ENCODE data around the gene IDS. TPM values are rescaled to one million over a fixed set of nuclear protein-coding genes. Genes with fewer than 3 reads are reported as not detected.

Gene IDS
- total and polyA plus RNA-seq, 8 donors = 15.7 to 50.2 (median 25.5) TPM

DNA sequence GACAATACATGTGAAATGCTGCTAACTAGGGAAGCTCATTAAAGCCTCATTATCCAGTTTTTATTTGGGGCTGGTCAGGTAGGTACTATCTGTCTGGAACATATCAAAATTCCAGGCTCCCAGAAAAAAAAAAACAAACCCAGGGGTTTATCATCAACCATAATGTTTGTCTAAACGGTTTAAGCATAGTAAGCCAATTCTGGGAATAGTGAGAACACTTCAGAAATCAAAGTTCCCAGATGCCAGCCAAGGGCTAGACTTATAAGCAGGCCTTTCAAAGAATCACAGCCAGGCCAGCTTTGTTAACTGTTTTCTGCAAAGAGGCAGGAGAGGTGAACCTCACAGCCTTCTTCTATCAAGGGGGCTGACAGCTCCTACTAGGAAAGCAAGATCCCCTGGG lies 8.1 kb downstream of the IDS start:
- intact Hi-C loops (cut with DNase I) = no loop called here
- Histone ChIP-seq H3K27ac (no peak overlapping the region), H3K9me3 (no peaks in the 10 kb centered on the region), H3K4me3 (no peak overlapping the region), H3K27me3 (no peaks in the 10 kb centered on the region), H3K4me1 (no peaks in the 10 kb centered on the region), H3K36me3 (peaks cover 0 to 12% (median 0%) of the 10 kb centered on the region in 3 donors)
- TF ChIP-seq CTCF (IDR thresholded peaks at IDR 0.05) = no peak
- DNase-seq (no peak), FAIRE-seq (no peak), ATAC-seq (no peak)
- WGBS, 2 donors = 3 to 14% methylated on average over 1 of the region's 1 CpG

DNA sequence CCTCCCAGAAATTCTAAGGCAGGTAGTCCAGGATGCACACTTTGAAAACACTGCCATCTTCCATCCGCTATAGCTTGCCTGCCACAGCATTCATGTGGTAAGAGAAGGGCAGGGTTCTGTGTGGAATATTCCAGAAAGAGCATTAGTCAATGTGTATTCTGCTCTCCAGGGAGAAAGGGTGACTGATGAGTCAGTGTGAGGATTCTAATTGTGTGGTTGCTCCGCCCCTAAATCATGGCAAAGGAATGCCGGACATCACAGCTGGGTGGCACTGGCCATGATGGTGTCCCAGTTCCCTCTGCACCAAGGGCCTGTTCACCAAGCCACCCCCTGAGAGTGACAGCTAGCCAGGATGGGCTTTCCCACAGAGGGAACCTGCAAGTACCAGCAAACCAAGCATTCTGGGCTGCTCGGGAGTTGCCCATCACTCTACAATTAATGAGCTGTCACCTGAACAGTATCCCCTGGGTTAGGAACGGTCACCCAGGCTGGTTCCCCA lies 9.5 kb downstream of the IDS start:
- DNase-seq (no peak), ATAC-seq (peak in 3 of 4 donors; percentile 32 to 63 (median 52)), FAIRE-seq (no peak)
- WGBS, 2 donors = 69 to 91% methylated on average over 5 of the region's 5 CpGs
- Histone ChIP-seq H3K27ac (no peak overlapping the region), H3K36me3 (peaks cover 0 to 12% (median 0%) of the 10 kb centered on the region in 3 donors), H3K27me3 (no peaks in the 10 kb centered on the region), H3K4me3 (no peak overlapping the region), H3K4me1 (no peaks in the 10 kb centered on the region), H3K9me3 (no peaks in the 10 kb centered on the region)
- TF ChIP-seq CTCF (IDR thresholded peaks at IDR 0.05) = no peak
- intact Hi-C loops (cut with DNase I) = no loop called here

DNA sequence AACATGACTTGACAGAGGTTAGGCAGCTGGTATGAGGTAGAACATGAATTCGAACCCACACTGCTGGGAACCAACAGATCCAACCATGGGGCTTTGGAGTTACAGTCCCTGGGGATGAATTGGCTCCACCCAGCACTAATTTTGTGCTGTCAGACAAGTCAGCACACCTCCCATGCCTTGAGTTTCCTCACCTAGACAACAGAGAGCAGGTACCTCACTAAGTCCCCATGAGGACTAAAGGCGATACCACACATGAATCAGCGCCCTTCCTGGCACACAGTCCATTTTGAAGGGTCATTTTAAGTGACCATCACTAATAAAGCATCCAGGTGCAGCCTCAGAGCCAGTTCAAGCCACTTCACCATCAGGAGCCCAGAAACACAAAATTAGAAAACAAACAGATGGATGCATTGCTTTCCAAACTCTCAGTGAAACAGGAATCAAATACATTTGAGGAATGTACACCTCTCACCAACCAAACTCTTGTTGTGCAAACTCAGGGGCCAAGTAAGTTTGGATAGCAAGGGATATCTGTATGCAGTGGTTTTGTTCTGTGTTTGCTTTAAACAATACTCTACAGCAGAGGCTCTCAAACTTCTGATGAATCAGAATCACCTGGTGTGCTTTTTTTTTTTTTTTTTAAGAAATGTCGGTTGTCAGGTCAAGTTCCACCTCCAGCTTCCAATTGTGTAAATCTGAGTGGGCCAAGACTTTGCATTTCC lies 10.1 kb downstream of the IDS start:
- no peak overlapping the region for H3K27ac ChIP-seq
- no peak for TF ChIP-seq CTCF (IDR thresholded peaks at IDR 0.05)
- H3K4me1 ChIP-seq = no peaks in the 10 kb centered on the region
- DNase-seq = no peak
- ATAC-seq = no peak
- 73 to 85% methylated on average over 4 of the region's 4 CpGs for WGBS, 2 donors
- H3K4me3 ChIP-seq = no peak overlapping the region
- intact Hi-C loops (cut with DNase I) = no loop called here
- FAIRE-seq = no peak
- H3K36me3 ChIP-seq = peaks cover 0 to 12% (median 0%) of the 10 kb centered on the region in 3 donors
- no peaks in the 10 kb centered on the region for H3K27me3 ChIP-seq
- H3K9me3 ChIP-seq = no peaks in the 10 kb centered on the region

GRCh38 chrX:149493567-149494562 lies 11.2 kb downstream of the IDS start:
- peaks cover 0 to 17% (median 0%) of the 10 kb centered on the region in 3 donors for H3K36me3 ChIP-seq
- WGBS, 2 donors = 65 to 76% methylated on average over 13 of the region's 13 CpGs
- ATAC-seq = peak in 1 of 4 donors; percentile 38
- no peak overlapping the region for H3K27ac ChIP-seq
- no peaks in the 10 kb centered on the region for H3K4me1 ChIP-seq
- DNase-seq = no peak
- H3K4me3 ChIP-seq = no peak overlapping the region
- intact Hi-C loops (cut with DNase I) = no loop called here
- FAIRE-seq = no peak
- TF ChIP-seq CTCF (IDR thresholded peaks at IDR 0.05) = no peak
- H3K9me3 ChIP-seq = no peaks in the 10 kb centered on the region
- H3K27me3 ChIP-seq = no peaks in the 10 kb centered on the region
